HepG2 (cell line): ENCODE results near the gene TMEM184B.

Experiments
- EP300 ChIP-seq, 3 experiments: sonication (generic) in 1 of 3; formaldehyde crosslinking in 1 of 3; IDR thresholded peaks; 2 replicates each; pipeline versions ENCODE4 v1.5.1 to v1.6.1; 2011 to 2020; ENCODE audit warnings: low read depth in 2 of 3, low read length in 2 of 3, borderline replicate concordance in 1 of 3, improper control_type of control experiment in 1 of 3, mild to moderate bottlenecking in 1 of 3, missing genetic modification reagents in 1 of 3, moderate library complexity in 1 of 3
- EZH2 ChIP-seq: conservative IDR thresholded peaks from 2 replicates; pipeline ENCODE4 v1.6.1; 2012; ENCODE audit warnings: mild to moderate bottlenecking, low read depth, low read length, moderate library complexity
- RARG ChIP-seq: sonication (generic); formaldehyde crosslinking; IDR thresholded peaks from 2 replicates; pipeline ENCODE4 v1.4.0; 2020; ENCODE audit warnings: low read depth, mild to moderate bottlenecking, missing genetic modification reagents
- TF ChIP-seq, protein P1 (sequence below): sonication (generic); formaldehyde crosslinking; IDR thresholded peaks from 2 replicates; pipeline ENCODE4 v1.4.0; 2020; ENCODE audit warnings: missing genetic modification reagents

DNA sequence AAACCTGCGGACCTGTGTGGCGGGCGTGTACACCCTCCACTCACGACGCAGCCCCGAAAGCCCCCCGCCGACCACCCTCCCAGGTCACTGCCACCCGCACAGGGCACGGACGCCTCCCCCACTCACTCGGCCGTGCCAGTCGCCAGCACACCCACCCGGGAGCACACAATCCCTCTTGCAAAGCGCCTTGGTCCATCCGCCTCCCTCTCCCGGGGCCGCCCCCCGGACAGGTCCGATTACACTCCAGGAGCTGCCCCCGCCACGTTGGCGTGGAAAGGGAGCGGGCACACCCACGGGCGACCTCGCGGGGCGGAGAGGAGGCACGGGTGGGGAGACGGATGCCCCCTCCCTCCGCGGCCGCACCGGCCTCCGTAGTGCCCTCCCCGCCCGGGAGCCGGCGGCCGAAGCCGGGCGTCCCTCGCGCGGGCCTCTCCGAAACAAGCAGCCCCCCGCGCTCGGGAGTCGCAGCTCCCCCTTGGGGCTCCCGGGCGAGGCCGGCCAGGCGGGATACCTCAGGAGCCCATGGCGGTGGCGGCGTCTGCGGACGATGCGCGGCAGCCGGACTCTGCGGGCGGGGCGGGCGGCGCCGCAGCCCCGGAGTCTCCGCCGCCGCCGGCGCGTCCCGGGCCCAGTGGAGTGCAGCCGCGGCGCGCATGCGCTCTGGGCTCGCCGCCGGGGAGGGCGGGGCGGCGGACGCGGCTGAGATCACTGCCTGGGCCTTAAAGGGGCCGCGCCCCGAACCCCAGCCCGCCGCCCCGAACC lies at the start of gene TMEM184B:
- TF ChIP-seq, protein P1, sequence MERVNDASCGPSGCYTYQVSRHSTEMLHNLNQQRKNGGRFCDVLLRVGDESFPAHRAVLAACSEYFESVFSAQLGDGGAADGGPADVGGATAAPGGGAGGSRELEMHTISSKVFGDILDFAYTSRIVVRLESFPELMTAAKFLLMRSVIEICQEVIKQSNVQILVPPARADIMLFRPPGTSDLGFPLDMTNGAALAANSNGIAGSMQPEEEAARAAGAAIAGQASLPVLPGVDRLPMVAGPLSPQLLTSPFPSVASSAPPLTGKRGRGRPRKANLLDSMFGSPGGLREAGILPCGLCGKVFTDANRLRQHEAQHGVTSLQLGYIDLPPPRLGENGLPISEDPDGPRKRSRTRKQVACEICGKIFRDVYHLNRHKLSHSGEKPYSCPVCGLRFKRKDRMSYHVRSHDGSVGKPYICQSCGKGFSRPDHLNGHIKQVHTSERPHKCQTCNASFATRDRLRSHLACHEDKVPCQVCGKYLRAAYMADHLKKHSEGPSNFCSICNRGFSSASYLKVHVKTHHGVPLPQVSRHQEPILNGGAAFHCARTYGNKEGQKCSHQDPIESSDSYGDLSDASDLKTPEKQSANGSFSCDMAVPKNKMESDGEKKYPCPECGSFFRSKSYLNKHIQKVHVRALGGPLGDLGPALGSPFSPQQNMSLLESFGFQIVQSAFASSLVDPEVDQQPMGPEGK (CRISPR knock-in tag): peak; percentile 63
- TF ChIP-seq EZH2: no peak
- TF ChIP-seq EP300 (IDR thresholded peaks at IDR 0.05; ENCODE audit: low read depth in 2 of 2, low read length in 2 of 2): no peak
- TF ChIP-seq EP300 (CRISPR knock-in tag; IDR thresholded peaks at IDR 0.05; ENCODE audit: borderline replicate concordance): no peak
- TF ChIP-seq RARG (CRISPR knock-in tag): no peak
